H4 (cell line): Measurements from ENCODE around the gene CTNNA2. TPM values are rescaled to one million over a fixed set of nuclear protein-coding genes. Genes with fewer than 3 reads are reported as not detected.

Source experiments
- DNase-seq: peaks from one replicate; pipeline ENCODE4 v3.0.0-alpha.2; 2015; ENCODE audit warnings: low spot score
- total RNA-seq: library from RNA; depleted of rRNA; stranded (reverse); fragments of >200 nt; shearing (Covaris generic); gene quantifications from 2 replicates; pipeline ENCODE4 v1.2.3, GENCODE V29; 2014

Gene CTNNA2
- total RNA-seq, 1 experiment from 2014 or later, result 0.39 TPM

DNA sequence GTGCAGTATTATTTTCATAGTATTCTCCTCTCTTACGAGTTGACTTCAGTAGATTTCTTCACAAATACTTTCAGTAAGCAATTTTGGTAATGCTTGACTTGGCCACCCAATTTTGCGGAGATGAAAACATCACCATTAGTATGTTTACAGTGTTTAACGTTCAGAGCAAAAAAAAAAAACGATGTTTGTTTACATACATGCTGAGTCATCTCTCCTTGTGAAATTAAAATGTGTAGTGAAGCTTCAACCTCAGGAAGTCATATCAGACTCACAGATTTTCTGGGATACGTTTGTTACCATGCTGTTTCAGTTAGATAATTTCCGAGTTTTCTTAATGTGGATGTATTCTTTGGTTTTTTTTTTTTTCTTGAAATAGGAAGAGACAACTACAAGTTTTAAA lies 100.1 kb downstream of the CTNNA2 start:
- peak; percentile 78 for DNase-seq

DNA sequence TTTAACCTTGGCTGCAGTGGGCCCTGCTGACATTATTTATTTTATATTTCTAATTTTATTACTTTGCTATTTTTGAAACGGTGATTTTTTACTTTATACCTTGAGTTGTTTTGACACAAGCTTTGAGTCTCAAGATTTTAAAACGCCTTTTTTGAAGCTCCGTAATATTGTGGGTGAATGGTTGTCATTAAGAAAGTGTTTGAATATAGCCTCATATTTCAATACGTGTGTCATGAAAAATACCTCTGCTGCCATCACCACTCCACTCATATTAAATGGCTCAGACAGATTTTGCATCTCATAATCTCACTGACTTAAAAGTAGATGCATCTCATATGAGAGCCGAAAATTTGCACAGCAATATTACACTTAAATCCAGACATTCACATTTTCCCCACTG lies 106.6 kb downstream of the CTNNA2 start:
- DNase-seq, result no peak

DNA sequence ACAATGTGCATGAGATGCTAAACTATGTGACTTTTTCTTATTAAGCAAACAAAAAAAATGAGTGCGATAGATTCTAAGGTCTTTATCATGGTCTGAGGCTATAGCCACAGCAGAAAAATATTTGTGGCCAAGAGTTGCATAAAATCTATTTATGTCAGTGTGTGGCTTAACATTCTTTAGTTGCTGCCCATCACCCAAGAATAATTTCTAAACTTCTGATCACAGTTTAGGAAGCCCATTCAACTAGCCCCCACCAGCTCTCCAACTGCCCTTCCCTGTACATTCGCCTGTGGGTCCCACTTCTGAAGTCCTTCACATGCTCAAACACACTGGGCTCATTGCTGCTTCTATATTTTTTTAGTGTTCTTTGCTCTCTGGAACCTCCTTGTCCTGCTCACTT lies 107.1 kb downstream of the CTNNA2 start:
- peak; percentile 60 for DNase-seq

DNA sequence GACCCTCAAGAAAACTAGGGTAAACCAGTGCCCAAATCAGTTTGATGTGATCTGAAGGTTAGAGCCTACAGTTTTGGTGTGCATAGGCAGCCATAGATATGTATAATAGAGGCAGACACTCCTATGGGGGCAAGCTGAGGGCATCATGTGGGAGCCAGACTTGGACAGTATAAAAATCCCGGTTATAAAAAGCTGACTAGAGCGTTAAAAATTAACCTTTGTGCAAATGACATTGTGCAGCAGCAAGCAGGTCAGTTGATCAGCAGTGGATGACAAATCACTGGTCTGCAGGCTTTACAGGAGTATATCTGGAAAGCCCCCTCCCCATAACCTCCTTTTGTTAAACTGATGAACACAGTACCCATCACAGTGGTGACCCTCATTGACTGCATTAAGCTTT lies 107.8 kb downstream of the CTNNA2 start:
- DNase-seq, result no peak

DNA sequence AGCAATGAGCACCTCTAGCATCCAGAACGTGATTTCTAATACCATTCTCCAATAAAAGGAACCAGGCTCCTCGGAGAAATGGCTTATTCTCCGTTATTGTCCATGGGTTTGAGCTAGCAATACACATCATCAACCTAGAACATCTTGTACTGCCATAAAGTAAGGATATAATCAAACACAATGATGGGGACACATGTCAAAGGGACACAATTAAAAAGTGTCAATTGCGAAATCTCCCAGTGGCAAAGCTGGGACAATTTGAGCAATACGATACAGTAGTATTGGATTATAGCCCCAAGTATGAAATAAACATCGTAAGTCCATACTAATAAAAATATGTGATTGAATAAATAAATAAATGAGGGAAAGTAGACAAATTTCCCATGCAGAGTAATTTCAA lies 108.4 kb downstream of the CTNNA2 start:
- no peak for DNase-seq

DNA sequence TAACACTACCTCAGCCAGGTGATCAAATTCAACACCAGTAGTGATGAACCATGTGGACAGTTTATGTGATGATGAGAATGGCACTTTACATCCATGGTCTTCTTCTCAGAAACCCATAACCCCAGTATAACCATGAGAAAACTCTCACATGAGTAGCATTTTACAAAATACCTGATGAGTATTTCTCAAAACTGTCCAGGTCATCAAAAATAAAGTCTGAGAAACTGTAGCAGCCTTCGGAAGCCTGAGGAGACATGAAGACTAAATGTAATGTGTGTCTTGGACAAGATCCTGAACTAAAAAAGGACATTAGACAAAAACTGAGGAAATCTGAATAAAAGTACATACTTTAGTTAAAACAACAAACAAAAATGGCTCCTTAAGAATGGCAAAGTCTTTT lies 108.9 kb downstream of the CTNNA2 start:
- no peak for DNase-seq

DNA sequence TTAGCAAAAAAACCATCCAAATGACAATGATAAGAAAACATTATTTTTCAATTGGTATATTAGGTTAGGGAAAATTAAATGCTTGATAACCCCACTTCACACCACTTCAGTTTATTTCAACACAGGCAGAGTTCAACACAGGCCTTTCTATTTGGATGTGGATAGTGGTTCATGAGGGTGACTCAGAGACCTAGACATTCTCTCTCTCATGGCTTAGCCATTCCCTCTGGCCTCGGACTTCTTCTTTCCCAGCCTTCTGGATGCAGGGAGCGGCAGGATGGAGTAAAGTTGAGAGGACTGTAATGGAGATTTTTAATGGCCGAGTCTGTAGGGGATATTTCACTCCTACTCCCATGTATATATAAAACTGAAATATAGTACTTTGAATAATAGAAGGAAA lies 109.7 kb downstream of the CTNNA2 start:
- peak; percentile 65 for DNase-seq

DNA sequence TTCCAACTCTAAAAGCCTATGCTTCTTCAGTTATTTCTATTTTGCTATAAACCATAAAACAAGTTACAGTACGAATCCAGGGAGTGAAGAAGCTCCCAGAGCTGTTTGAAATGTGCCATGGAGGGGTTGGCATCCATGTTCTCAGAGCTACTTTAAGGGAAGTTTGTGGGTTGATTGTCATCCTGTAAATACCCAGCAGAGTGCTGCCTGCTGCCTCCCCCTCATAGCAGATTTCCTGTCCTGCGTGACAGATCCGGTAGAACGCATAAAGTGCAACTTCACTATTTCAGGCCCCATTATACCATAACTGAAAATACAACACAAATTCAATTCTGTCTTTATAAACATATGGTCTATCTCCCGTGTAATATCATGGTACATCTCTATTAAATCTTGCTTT lies 114.4 kb downstream of the CTNNA2 start:
- no peak for DNase-seq

DNA sequence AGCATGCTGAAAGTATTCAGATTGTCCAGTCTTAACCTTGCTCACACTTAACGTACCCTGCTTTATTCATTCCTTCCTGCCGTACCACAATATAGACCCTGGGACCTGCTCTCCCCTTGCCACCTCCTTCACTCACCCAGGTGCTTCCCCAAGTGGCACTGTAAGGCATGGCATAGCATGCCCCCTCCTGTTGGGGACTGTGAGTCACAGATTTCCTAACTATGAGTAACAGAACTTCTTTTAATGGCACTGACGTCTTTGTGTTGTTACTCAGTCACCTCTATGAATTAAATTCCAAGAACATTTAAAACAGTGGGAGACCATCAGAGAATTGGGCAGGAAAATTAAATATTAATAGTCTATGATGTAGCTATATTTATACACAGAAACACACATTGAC lies 117.2 kb downstream of the CTNNA2 start:
- peak; percentile 70 for DNase-seq

DNA sequence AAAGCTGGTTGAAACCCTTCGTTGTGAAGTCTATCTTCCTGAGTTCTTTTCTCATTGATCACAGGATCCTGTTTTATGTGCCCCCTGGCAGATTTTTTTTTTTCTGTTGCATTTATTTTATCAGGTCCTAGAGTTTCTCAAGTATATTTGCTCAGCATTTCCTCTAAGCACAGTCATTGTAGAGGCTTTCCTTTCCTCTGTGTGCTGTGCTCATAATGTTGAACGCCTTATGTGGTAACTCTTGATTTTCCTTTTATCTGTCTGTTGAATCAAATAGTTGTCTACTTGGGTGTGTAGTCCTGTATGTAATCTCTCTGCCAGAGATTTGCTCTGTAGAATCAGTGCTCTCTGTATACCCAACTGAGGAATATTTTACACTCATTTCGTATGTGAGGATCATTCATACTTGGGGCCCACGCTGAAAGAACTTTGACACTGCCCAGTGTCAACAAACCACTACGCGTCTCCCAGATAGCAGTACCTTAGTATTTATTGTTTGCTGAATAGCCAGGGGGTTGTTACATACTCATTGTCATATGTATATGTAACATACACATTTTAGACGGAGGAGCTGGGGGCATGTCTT lies 118.2 kb downstream of the CTNNA2 start:
- no peak for DNase-seq

DNA sequence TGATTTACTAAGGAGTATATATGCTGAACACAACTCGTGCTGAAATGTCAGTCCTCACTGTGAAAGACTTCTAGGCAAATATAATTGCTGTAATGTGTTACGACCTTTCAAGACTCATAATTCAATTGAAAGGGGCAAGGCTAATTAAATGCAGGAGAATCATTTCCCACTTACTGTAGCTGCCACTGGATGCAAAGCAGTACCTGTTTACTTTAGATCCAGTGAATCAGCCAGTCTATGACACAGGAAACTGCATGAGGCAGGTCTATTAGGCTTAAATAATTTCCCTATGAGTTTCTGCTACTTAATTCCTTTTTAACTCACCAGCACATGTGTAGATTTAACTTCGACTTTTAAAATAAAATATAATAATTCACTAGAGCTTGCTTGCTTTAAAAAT lies 125.6 kb downstream of the CTNNA2 start:
- no peak for DNase-seq

DNA sequence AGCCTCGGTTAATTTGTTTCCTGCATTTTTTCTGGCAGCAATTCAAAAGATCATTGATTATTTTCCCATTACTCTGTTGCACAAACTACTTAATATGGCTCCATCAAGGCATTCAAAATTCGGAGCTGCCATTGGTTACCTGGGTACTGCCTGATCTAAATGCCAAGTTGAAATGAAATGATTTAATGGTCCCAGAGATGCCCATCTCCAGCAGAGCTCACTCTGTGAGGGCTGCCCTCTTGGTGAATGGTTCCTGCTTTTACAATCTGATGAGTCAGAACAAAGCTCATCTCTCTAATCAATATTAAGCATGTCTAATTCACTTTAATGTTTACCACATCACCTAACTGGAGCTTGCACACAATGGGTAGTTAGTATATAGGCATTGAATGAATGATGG lies 126.1 kb downstream of the CTNNA2 start:
- no peak for DNase-seq

DNA sequence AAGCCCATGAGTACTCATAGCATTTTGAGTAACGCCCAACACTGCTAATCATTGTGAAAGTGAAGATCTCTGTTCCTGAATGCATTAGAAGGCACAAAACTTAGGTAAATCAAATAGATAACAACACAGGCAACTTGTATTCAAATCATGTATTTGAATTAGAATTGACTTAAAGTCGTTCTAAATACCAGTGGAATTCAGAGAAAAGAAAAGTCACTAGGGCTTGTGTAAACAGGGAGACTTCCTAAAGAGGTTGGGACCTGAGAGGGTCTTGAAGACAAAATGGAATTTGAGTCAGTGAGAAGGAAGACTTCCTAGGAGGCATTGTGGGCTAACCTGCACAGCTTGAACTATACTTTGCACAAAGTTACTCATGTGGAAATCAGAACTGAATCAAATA lies 127.2 kb downstream of the CTNNA2 start:
- DNase-seq, result no peak

DNA sequence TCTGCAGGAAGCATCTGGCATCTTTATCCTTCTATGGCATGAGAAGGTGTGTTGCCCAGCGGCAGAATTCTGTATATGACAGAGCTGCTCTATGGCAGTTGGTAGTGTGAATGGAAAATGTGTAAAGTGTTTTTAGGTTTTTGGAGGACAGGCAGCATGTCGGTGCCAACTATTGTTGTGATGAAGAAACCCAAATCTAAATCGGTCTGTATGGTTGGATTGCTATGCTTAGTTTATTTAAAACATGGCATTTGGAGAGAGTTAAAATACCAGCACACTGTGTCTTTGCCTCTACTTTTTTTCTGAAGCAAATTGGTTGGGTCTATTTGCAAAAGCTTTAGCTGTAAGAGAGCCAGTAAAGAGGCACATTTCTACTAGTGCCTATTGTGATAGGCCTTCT lies 136.7 kb downstream of the CTNNA2 start:
- DNase-seq, result no peak

DNA sequence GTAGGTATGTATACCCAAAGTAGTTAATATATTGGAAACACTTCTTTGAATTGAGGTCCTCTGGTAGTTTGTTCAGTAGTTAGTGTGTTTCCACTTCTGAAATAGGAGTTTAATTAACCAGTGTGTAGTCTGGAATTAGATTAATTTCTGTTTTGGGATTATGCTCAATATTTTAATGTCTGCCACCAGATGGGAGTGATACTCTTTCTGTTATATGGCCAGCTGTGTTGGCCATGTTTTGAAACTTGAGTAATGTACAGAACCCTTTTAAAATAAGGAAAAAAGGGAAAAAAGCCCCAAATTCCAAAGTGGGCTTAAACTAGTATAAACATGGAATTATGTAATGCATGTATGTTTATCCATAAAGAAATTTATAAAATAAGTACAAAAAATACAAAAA lies 147.7 kb downstream of the CTNNA2 start:
- no peak for DNase-seq

DNA sequence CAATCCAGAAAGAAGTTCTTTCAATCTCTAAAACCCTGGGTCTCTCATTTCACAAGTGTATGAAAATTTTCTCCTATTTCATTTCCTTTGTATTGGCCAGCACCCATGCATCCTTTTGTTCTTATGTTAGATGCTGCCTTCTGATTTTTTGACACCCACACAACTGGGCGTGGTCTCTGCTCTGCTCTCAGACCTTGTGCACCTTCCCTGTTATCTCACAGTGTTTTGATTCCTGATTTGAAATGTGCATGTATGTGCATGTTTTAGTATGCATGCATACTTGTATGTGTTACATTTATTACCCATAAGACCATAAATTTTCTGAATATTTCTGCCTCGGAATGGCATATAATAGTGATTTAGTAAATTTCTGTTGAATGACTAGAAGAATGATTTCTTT lies 152.2 kb downstream of the CTNNA2 start:
- no peak for DNase-seq

DNA sequence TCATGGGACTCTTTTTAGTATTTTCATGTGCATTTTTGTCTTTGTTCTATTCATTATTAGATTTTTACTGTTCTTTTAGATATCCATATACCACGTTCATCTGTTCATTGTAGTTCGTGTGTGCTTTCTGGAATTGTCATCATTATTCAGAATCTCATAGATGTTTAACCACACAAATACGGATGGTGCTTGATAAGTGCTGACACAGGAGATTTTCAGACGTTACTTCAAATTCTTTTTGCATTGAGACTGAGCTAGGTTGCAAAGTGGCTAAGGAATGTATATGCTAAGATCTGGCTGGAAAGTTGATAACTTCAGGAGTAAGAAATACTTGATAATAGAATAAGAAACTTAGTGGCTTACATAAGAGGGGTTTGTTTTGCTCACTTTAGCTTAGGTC lies 153.6 kb downstream of the CTNNA2 start:
- DNase-seq, result no peak

DNA sequence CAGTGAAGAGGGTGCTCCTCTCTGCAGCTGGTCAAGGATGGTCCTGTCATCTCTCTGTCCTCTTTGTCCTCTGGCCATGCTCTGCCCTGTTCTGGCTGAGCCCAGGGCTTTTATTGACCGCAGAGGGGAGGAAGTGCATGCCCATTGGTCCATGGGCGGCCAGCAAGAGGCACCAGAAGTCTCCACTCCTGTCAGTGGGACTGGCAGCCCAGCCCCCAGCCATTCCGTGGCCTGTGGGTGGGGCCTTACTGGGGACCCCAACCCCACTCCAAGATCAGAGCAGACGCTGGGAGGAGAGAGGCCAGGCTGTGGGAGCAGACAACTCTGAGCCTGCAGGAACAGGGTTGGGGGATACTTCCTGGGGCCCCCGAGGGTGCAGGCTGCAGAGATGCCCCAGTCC lies 156.9 kb downstream of the CTNNA2 start:
- no peak for DNase-seq

DNA sequence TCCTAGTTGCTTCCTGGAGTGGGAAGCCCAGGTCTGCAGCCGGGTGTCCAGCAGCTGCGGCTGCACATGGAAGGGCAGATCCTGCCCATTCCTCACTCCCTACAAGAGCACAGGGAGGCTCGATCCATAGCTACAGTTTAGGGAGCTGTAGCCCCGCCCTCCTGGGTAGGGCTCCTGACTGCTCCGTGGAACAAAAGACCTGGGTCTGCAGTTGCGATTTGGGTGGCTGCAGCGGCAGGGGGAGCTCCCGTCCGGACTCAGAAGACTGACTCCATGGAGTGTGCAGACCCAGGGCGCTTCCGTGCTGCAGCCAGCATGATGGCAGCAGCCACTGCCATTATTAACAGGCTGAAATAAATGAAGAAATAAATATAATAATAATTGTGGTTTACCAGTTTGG lies 157.3 kb downstream of the CTNNA2 start:
- no peak for DNase-seq

DNA sequence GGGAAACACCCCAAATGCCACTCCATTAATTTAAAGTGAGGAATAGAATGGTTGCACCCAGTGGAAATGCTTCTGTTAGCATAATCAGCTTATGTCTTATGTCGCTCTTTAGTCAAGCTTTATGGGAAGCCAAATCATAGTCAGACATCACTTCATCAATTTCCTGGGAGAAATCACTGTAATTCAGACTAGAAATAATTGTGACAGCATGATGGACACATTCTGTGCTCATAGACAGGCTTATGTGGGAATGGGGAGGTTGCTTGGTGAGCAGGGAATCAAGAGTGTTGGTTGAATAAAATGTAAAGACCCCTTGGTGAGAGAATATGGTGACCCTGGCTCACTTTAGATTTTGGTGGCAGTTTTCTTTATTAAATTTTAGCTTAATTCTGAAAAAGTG lies 174.0 kb downstream of the CTNNA2 start:
- DNase-seq, result no peak

DNA sequence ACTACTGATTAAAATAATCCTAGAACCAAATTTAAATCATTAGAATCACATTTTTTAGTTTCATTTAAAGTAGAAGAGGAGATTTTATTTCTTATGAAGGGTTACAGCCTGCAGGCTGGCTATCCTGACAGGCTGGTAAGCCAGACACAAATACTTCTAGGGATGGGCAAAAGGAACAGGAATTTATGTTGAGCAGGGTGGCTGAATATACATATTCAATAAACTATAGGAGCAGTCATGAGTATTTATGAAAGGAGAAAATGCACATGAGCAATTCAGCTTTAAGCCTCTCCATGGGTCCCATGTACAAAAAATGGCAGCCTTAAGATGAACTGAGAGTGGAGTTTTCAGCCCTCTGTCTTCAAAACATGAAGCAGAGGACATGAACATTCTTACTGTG lies 182.4 kb downstream of the CTNNA2 start:
- DNase-seq, result no peak

DNA sequence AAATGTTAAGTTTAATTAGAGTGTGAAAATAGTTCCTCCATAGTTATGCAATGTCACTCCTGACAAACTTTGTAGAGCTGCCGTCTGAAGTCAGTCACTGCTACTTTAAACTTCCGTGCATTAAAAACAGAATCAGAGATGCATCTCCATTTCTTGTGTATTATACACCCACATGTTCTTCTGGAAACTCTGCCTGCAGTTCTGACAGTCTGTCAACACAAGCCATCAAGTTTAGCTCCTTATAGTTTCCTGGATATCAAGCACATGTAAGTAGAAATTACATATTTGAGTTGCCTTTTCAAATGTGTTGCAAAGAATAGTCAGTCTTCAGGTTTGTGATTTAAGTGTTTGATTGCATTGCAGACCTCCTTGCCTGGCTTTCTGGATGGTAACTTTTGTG lies 184.3 kb downstream of the CTNNA2 start:
- no peak for DNase-seq

DNA sequence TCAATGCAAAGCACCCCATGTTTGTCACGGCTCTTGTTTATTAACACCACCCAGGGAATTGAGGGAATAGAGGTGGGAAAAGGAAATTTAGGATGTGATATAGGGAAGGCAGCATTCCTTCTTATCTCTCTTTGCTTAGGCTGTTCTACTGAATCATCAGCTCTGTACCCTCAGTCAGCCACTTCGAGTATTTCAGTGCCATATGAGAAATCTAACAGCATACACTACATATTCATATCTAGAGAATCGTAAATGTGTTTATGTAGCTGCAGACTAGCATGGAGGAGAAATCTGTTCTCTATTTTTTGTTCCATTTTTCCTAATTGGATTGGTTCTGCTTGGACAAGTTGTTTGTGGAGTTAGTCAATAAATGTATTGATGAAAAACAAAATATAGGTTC lies 187.8 kb downstream of the CTNNA2 start:
- DNase-seq, result no peak

DNA sequence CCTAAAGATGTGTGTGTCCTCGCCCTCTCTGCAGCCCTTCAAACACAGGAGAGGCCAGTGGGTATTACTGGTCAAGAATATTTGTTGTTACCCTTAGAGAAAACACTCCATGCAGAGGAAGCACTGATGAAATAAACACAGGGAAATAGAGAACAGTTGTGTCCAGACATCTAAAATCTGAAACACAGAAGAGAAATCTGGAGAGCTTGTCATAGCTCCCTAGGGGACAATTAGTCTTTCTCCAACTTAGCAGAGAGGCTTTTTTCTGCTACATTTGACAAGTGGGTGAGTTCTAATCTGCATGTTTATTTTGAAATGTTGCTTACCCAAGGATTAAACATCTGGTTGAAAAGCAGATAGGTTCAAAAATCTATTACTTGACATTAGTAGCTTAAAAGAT lies 190.1 kb downstream of the CTNNA2 start:
- no peak for DNase-seq

DNA sequence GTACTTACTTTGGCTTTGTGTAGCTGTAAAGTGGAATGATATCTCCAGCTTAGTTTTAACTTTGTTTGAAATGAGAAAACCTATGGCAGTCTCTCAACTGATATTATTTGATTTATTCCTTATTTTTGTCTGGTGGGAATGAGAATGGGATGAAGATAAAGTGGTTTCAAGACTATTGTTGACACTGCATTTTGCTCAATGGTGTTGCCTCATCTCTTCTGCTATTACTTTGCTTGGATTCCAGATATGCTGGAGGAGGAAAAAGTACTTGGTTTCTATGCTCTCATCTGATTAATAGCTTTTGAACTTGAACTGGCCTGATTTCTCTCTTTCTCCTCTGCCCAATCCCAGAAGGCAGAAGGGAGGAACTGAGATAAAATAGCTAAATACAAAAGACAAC lies 198.2 kb downstream of the CTNNA2 start:
- DNase-seq, result no peak
